OCI-LY7 (cell line): ENCODE data around the gene LTB4R.

Experiments
- EZH2phosphoT487 ChIP-seq: fragments of 200-600 bp; sonication (generic); IDR thresholded peaks from 2 replicates; pipeline ENCODE4 v1.6.1; 2018; ENCODE audit warnings: low read depth, borderline replicate concordance, mild to moderate bottlenecking, mixed run types, antibody characterized with exemption, low read length, moderate library complexity, mixed read lengths
- TF ChIP-seq, protein P1 (sequence below): fragments of 200-600 bp; sonication (generic); conservative IDR thresholded peaks from 2 replicates; pipeline ENCODE4 v1.5.1; 2014; ENCODE audit warnings: mild to moderate bottlenecking, antibody characterized with exemption, low read length, moderate library complexity, mixed read lengths

DNA sequence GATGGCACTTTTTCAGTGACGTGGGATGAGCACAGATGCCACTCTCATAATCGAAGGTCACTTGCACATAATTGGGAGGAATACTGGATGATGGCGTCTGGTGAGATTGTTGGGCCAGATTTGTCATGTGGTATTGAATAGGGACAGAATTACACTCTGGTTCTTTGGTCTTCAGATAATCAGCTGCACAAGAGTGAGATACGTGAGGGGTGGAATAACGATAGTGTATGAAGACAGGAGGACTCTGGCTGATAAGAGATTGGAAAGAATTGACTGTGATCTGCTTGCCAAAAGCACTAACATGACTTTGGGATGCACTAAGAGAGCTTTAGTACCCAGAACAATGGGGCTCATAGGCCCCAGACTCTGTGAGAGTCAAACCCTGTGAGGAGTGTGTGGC lies 32.9 kb upstream of the LTB4R start:
- TF ChIP-seq, protein P1, sequence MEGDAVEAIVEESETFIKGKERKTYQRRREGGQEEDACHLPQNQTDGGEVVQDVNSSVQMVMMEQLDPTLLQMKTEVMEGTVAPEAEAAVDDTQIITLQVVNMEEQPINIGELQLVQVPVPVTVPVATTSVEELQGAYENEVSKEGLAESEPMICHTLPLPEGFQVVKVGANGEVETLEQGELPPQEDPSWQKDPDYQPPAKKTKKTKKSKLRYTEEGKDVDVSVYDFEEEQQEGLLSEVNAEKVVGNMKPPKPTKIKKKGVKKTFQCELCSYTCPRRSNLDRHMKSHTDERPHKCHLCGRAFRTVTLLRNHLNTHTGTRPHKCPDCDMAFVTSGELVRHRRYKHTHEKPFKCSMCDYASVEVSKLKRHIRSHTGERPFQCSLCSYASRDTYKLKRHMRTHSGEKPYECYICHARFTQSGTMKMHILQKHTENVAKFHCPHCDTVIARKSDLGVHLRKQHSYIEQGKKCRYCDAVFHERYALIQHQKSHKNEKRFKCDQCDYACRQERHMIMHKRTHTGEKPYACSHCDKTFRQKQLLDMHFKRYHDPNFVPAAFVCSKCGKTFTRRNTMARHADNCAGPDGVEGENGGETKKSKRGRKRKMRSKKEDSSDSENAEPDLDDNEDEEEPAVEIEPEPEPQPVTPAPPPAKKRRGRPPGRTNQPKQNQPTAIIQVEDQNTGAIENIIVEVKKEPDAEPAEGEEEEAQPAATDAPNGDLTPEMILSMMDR = no peak
- TF ChIP-seq EZH2phosphoT487 = no peak
